GM12891 (cell line): ENCODE measurements around the gene OR52I1.
A peak's percentile ranks its signal among the peaks of the same experiment; 100 is the strongest.

ENCODE experiments used
- DNase-seq: peaks from one replicate; pipeline ENCODE4 v3.0.0; 2011; ENCODE audit warnings: low spot score; ENCODE audit not compliant: insufficient read length
- FAIRE-seq: peaks from 2 replicates; lab custom pipeline; 2011; peaks lifted over from hg19 to GRCh38; lab: Jason Lieb, UNC
- PAX5 ChIP-seq: IDR thresholded peaks from 2 replicates; pipeline ENCODE4 v1.6.1; 2011; ENCODE audit warnings: low read length, moderate library complexity, mild to moderate bottlenecking; ENCODE audit not compliant: insufficient read depth, severe bottlenecking
- POLR2A ChIP-seq: IDR thresholded peaks from 2 replicates; pipeline ENCODE4 v1.6.1; 2011; ENCODE audit warnings: low read depth, low read length, control low read depth
- POLR2AphosphoS5 ChIP-seq: IDR thresholded peaks from 2 replicates; pipeline ENCODE4 v1.6.1; 2011; ENCODE audit warnings: low read depth, low read length, control low read depth
- POU2F2 ChIP-seq: IDR thresholded peaks from 2 replicates; pipeline ENCODE4 v1.6.1; 2011; ENCODE audit warnings: low read depth, mild to moderate bottlenecking, control low read depth, low read length, moderate library complexity
- SPI1 ChIP-seq: IDR thresholded peaks from 2 replicates; pipeline ENCODE4 v1.6.1; 2011; ENCODE audit warnings: low read depth, low read length, control low read depth
- TAF1 ChIP-seq: IDR thresholded peaks from 2 replicates; pipeline ENCODE4 v1.6.1; 2011; ENCODE audit warnings: low read depth, low read length, control low read depth

OR52I1 gene

DNA sequence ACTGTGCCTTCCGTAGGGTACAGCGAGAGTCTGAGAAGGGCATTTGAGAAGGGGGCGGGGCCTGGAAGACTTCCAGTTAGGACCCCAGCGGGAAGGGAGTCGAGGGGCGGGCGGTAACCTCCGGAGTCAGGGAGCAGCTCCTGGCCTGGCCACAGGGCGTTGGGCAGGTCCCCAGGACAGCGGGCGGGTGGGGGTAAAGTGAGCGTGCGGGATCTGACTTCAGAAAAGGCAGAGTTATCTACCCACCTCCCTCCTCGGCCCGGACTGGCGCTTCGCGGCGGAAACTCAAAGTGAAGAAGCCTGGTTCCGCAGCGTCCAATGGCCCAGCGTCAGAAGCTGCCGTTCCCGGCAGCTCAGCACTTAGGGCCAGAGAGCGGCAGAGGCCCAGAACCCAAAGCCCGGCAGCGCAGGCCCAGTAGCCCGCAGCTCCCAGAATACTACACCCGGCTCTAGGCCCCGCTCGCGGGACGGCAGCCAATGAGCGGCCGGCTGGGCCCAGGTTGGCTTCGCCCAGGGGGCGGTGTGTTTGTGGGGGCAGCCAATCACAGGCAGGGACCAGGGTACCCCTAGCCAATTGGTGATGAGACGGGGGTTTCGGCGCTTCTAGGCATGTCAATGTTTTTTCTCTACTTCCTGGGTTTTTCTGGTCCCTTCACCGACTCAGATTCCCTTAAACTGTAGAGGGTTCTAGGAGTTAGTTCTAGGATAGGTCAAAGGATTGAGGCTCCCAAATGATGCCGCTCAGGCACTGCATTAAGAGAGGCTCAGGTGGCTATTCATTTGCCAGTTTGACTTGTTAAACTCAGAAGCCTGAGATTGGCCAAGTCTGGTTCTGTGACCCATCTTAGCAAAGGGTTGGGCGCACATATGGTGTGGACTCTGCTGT is 14.2 kb downstream of the OR52I1 start, which contains the start of gene TRIM68:
Gene TRIM68 (minus strand): TSS at position 451 of the 886 bp plus-strand sequence. CDS start 2,727 bp downstream, outside the sequence.
- TF ChIP-seq PAX5 (no peak), SPI1 (no peak), POU2F2 (0 out of 2 replicates have a peak, but pooled peaks have one; percentile 11), POLR2AphosphoS5 (peak; percentile 74), TAF1 (0 out of 2 replicates have a peak, but pooled peaks have one; percentile 31), POLR2A (peak; percentile 75)
- DNase-seq: peak; percentile 88
- peak; percentile 99 for FAIRE-seq

DNA sequence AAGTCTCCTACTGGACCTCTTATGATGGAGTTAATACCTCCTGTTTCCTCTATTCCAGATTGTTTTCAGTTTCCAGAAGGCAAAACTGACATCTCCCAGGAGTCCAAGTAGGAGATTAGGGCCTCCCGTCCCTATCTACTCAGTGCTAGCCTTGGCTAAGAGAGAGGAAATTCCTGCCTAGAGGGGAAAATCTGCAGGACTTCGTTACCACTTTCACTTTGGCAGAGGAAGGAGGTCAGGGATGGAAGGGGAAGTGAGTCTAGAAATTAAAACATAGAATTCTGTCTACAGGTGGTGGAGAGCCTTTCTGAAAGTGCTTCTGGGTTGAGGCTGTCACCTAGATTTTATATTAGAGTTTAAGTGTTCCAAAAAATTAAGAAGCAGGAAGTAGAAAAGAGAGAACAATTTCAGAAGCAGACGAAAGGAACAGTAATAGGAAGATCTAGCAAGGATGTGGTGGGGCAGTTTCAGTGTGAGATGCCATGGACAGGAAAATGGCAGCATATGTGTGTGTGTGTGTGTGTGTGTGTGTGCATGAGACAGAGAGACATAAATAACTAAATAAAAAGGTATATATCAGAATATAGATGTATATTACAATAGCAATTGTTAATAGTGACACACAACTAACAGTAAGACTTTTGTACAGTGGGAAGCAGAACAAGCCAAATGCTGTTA is 16.6 kb downstream of the OR52I1 start:
- DNase-seq (no peak), FAIRE-seq (peak; percentile 74)
- TF ChIP-seq POU2F2: no peak
- TF ChIP-seq POLR2AphosphoS5: no peak
- no peak for TF ChIP-seq POLR2A
- TF ChIP-seq SPI1: peak; percentile 72
- TF ChIP-seq TAF1: no peak
- no peak for TF ChIP-seq PAX5

DNA sequence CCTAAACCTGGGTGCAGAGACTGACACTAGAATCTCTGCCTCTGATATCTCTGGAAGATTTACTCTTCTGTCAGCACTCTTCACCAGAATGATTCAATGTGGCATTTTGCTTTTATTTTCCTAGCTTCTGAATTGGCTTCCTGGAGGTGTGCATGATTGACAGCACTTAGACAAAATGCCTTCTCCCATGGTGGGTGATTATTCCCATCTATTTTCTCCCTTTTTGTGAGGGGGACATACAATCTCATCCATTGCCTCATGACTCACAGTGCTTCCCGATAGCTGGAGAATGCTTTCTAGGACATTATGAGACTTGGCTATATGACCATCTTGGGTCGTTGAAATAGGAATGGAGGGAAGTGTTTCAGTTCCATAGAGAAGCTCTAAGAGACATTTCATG is 18.1 kb downstream of the OR52I1 start:
- no peak for DNase-seq
- no peak for TF ChIP-seq POLR2AphosphoS5
- TF ChIP-seq POU2F2: no peak
- no peak for TF ChIP-seq PAX5
- TF ChIP-seq SPI1: no peak
- no peak for TF ChIP-seq TAF1
- TF ChIP-seq POLR2A: no peak
- no peak for FAIRE-seq

DNA sequence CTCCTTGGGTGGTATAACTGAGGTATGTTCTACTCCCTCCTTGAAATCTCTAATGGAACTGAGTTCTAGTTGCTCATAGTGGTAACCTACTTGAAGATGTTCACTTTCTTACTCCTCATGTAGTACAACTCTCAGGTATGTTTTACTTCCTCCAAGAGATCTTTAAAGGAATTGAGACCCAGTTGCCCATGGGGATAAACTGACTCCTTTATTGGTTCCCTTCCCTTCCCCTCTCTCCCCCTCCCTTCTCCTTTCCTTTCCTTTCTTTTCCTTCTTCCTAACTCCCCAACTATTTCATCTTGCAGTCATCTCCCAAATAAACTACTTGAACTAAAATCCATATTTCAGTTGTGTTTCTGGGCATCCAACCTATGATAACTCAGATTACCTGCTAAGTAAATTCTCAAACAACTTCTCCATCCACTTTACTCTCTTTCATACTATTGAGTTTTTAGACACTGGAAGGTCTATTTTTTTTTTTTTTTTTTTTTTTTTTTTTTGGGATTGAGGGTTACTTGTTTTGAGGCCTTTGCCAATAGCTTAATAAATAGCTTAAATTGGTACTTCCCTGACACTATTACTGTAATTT is 22.1 kb downstream of the OR52I1 start:
- FAIRE-seq: no peak
- TF ChIP-seq PAX5: no peak
- TF ChIP-seq TAF1: no peak
- TF ChIP-seq POLR2AphosphoS5: no peak
- no peak for TF ChIP-seq POU2F2
- no peak for TF ChIP-seq SPI1
- no peak for TF ChIP-seq POLR2A
- DNase-seq: no peak

DNA sequence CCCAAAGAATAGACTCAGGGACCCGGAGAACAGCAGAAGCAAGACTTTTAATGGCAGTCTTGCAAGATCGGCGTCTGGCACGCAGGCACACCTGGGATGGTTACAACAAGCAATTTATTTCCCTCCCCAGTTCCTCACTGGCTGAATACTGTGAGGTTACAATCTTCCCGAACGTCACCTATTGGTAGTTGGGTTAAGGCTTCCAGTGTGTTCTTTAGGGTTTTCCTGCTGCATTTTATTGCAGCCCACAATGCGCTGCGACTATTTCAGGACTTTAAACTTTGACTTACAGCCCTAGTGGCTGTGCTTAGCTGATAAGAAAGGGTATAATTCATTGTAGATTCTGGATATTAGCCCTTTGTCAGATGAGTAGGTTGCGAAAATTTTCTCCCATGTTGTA is 25.7 kb downstream of the OR52I1 start:
- DNase-seq (no peak), FAIRE-seq (no peak)
- TF ChIP-seq POU2F2: no peak
- TF ChIP-seq POLR2A: no peak
- no peak for TF ChIP-seq POLR2AphosphoS5
- no peak for TF ChIP-seq TAF1

DNA sequence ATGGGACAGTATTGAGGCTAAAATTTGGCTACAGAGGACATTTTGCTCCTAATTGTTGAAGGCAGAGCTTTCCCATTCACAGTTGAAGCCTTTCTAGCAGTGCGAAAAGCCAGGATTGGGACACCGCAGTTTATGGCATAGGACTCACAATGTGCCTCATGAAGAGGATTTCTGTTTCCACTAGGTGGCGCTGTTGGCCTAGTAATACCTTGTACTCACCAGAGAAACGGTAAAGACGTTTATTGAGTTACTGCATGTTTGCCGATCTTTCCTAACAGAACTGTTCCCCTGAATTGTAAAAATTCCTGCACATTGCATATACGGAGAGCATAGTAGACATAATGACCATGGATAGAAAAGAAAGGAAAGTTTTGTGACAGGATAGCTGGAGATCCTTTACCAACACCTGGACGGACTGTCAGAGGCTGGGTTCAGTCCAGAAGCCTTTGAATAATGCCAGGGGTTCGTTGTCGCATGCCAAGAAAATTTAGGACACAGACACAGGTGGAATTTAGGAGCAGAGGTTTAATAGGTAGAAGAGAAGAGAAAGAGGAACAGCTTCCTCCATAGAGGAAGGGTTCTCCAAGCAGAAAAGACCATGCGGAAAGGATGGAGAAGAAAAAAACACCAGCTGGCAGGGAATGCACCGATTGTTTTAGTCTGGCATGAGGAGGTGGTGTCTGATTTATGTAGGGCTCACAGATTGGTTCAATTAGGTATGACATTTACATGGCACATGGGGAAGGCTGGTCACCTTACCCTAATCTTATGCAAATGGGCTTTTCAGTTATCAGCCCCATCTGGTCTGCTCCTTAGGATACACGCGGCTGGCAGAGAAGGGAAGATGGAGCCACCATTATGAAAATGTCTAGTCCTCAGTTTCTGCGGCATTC is 32.6 kb downstream of the OR52I1 start:
- DNase-seq (no peak), FAIRE-seq (peak; percentile 87)
- TF ChIP-seq POLR2AphosphoS5: no peak
- TF ChIP-seq TAF1: no peak
- TF ChIP-seq POLR2A: no peak
- no peak for TF ChIP-seq SPI1
- TF ChIP-seq PAX5: no peak

DNA sequence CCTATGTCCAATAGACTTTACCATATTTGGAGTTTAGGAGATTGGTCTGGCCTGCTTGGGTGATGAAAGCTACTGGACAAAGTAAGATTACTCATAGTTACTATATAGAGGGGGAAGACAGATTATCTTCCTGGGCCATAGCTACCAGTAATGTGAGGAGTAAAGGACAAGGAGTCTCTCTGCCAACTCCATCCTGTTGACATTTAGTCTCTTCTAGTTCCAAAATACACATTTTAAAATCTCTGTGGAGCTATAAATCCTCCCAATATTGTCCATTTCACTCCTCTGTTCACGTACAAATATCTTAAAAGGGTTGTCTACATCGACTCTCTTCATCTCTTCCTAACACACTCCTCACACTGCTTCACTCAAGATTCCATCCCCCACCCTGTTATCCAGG is 42.3 kb downstream of the OR52I1 start:
- no peak for TF ChIP-seq SPI1
- TF ChIP-seq POU2F2: no peak
- TF ChIP-seq POLR2A: no peak
- TF ChIP-seq PAX5: no peak
- TF ChIP-seq TAF1: no peak
- no peak for TF ChIP-seq POLR2AphosphoS5
- FAIRE-seq: no peak
- DNase-seq: no peak

DNA sequence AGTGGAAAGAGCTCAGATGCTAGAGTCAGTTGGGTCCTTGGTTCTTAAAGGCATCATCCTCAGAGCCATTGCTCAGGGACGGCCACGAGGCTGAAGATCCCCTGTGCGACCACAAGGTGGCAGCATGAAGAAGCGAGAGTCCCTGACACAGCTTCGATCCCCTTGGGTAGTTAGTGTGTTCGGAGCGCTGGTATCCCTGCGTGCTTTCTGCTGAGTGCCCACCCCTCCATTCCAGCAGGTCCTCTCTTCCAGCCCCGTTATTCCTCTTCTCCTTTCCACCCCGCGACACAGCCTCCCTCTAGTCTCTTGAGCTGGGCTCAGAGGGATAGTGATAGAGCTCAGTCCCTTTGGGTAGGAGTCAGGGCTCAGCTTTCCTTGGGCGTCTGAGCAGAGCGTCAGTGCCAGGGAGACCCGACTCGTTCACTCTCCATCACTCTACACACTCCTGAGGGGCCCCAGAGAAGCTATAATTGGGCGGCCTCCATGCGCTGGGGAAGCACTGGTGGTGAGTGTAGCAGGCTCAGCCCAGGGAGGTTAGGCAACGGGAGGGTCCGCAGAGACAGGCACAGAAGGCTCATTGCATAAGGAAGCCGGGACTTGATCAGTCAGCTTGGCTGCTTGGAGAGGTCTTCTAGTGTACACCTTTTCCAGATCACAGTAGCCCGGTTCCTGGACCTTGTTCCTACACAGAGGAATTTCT is 43.3 kb downstream of the OR52I1 start, which contains the start of gene OR51D1:
Gene OR51D1 (plus strand): TSS at position 516 of the 700 bp plus-strand sequence. CDS start 2,314 bp downstream, outside the sequence.
- peak; percentile 40 for DNase-seq
- TF ChIP-seq POLR2A (no peak), TAF1 (no peak), POU2F2 (no peak), SPI1 (no peak), POLR2AphosphoS5 (no peak), PAX5 (no peak)
- peak; percentile 97 for FAIRE-seq
